ENCODE data around the gene RILP.

DNA sequence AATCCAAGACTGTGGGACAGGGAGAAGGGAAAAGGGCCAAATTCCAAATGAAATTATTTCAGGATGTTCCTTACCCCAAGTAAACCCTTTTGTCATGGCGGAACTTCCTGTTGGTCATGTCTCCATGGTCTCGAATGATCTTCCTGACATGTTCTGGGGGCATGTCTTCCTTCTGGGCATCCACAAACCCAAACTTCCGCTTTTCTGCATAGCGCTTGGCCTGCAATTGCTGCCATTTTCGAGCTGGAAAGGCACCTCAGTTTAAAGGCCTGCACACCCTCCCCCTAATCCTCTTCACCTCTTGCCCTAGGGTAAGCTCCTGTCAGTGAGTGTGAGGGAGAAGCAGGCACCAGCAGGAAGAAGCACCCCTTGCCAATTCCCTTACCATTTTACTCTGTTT lies 33.8 kb upstream of the RILP start:
- TF ChIP-seq, protein P1, sequence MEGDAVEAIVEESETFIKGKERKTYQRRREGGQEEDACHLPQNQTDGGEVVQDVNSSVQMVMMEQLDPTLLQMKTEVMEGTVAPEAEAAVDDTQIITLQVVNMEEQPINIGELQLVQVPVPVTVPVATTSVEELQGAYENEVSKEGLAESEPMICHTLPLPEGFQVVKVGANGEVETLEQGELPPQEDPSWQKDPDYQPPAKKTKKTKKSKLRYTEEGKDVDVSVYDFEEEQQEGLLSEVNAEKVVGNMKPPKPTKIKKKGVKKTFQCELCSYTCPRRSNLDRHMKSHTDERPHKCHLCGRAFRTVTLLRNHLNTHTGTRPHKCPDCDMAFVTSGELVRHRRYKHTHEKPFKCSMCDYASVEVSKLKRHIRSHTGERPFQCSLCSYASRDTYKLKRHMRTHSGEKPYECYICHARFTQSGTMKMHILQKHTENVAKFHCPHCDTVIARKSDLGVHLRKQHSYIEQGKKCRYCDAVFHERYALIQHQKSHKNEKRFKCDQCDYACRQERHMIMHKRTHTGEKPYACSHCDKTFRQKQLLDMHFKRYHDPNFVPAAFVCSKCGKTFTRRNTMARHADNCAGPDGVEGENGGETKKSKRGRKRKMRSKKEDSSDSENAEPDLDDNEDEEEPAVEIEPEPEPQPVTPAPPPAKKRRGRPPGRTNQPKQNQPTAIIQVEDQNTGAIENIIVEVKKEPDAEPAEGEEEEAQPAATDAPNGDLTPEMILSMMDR (IDR thresholded peaks at IDR 0.05; ENCODE audit: low read depth, low read length, poor library complexity, severe bottlenecking), result no peak
- no peak for TF ChIP-seq EZH2phosphoT487 (IDR thresholded peaks at IDR 0.05; ENCODE audit: borderline replicate concordance, low read length)
